GM18909 (cell line): ENCODE data around the gene CHRNB4.

ENCODE experiments used
- ATAC-seq: cut with Tn5 transposase; IDR thresholded peaks from one replicate; pipeline ENCODE4 v1.9.1; 2021; ENCODE audit warnings: mild to moderate bottlenecking; ENCODE audit not compliant: unreplicated experiment, poor library complexity

CHRNB4 gene

GRCh38 chr15:78635346-78635745, 5.7 kb downstream of the CHRNB4 start:
- ATAC-seq = no peak

GRCh38 chr15:78634210-78635145, 6.5 kb downstream of the CHRNB4 start:
- ATAC-seq = no peak

GRCh38 chr15:78633348-78633747, 7.7 kb downstream of the CHRNB4 start:
- no peak for ATAC-seq

GRCh38 chr15:78630886-78631633, 9.9 kb downstream of the CHRNB4 start:
- no peak for ATAC-seq

GRCh38 chr15:78629716-78630065, 11.3 kb downstream of the CHRNB4 start:
- ATAC-seq = no peak

- ATAC-seq = no peak
Observed at GRCh38 chr15:78629031-78629715, 11.8 kb downstream of the CHRNB4 start.

GRCh38 chr15:78628227-78628626, 12.8 kb downstream of the CHRNB4 start:
- ATAC-seq = no peak

GRCh38 chr15:78627348-78627747, 13.7 kb downstream of the CHRNB4 start:
- no peak for ATAC-seq

- no peak for ATAC-seq
Observed at GRCh38 chr15:78626381-78626995, 14.5 kb downstream of the CHRNB4 start.

- ATAC-seq = no peak
Observed at GRCh38 chr15:78625606-78626280, 15.3 kb downstream of the CHRNB4 start.

- ATAC-seq = no peak
Observed at GRCh38 chr15:78624651-78625590, 16.1 kb downstream of the CHRNB4 start.

- no peak for ATAC-seq
Observed at GRCh38 chr15:78623786-78624497, 17.1 kb downstream of the CHRNB4 start.

GRCh38 chr15:78621810-78622402, 19.1 kb downstream of the CHRNB4 start:
- no peak for ATAC-seq

- ATAC-seq = no peak
Observed at GRCh38 chr15:78620527-78621421, 20.2 kb downstream of the CHRNB4 start, which contains the start of gene CHRNA3. Gene CHRNA3 (minus strand): TSS chr15:78620996. CDS start chr15:78620794, 202 bp downstream.

GRCh38 chr15:78620021-78620526, 20.9 kb downstream of the CHRNB4 start:
- no peak for ATAC-seq
